ENCODE data around the gene ADCK1. TPM values are rescaled to one million over a fixed set of nuclear protein-coding genes. Genes with fewer than 3 reads are reported as not detected.

ADCK1 gene
- total and polyA plus RNA-seq, 2 experiments from 2014 or later = 8.2 to 16.4 TPM

DNA sequence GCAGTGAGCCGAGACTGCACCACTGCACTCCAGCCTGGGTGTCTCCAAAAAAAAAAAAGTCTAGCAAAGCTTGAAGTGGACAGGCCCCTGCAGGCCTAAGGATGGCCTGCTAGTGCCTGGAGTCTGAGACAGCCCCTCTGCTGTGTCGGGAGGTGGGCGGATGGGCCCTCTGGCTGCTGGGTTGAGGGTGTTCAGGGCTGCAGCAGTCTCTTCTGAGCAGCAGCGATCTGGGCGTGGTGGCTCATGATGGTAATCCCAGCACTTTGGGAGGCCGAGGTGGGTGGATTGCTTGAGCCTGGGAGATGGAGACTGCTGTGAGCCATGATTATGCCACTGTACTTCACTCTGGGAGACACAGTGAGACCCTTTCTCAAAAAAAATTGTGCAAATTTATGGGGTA lies 57.0 kb downstream of the ADCK1 start:
- H3K9me2 ChIP-seq (replicated peaks; ENCODE audit: insufficient read depth) = no peaks in the 10 kb centered on the region
- no peaks in the 10 kb centered on the region for H3K27me3 ChIP-seq
- TF ChIP-seq, protein P1, sequence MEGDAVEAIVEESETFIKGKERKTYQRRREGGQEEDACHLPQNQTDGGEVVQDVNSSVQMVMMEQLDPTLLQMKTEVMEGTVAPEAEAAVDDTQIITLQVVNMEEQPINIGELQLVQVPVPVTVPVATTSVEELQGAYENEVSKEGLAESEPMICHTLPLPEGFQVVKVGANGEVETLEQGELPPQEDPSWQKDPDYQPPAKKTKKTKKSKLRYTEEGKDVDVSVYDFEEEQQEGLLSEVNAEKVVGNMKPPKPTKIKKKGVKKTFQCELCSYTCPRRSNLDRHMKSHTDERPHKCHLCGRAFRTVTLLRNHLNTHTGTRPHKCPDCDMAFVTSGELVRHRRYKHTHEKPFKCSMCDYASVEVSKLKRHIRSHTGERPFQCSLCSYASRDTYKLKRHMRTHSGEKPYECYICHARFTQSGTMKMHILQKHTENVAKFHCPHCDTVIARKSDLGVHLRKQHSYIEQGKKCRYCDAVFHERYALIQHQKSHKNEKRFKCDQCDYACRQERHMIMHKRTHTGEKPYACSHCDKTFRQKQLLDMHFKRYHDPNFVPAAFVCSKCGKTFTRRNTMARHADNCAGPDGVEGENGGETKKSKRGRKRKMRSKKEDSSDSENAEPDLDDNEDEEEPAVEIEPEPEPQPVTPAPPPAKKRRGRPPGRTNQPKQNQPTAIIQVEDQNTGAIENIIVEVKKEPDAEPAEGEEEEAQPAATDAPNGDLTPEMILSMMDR (IDR thresholded peaks at IDR 0.05; ENCODE audit: poor library complexity) = no peak
- TF ChIP-seq EZH2 (IDR thresholded peaks at IDR 0.05; ENCODE audit: borderline replicate concordance) (no peak), EZH2phosphoT487 (IDR thresholded peaks at IDR 0.05; ENCODE audit: low read depth, severe bottlenecking, unreplicated experiment) (no peak)
- no peak overlapping the region for H3K4me3 ChIP-seq
- H3K27ac ChIP-seq = no peak overlapping the region
- 91% methylated on average over 6 of the region's 6 CpGs for WGBS (ENCODE audit: low lambda C conversion rate, missing lambda C conversion rate)
- DNase-seq (ENCODE audit: low spot score) = no peak
- no peaks in the 10 kb centered on the region for H3K36me3 ChIP-seq (replicated peaks; ENCODE audit: insufficient read depth, low read depth)
- H3K4me1 ChIP-seq (ENCODE audit: insufficient read depth) = no peaks in the 10 kb centered on the region
- H2AFZ ChIP-seq = no peak overlapping the region
- no peaks in the 10 kb centered on the region for H3K79me2 ChIP-seq
- H4K20me1 ChIP-seq (ENCODE audit: insufficient read depth, poor library complexity, severe bottlenecking) = no peaks in the 10 kb centered on the region
- H3K9me3 ChIP-seq (ENCODE audit: low read depth) = no peaks in the 10 kb centered on the region
- no peak overlapping the region for H3K4me2 ChIP-seq

DNA sequence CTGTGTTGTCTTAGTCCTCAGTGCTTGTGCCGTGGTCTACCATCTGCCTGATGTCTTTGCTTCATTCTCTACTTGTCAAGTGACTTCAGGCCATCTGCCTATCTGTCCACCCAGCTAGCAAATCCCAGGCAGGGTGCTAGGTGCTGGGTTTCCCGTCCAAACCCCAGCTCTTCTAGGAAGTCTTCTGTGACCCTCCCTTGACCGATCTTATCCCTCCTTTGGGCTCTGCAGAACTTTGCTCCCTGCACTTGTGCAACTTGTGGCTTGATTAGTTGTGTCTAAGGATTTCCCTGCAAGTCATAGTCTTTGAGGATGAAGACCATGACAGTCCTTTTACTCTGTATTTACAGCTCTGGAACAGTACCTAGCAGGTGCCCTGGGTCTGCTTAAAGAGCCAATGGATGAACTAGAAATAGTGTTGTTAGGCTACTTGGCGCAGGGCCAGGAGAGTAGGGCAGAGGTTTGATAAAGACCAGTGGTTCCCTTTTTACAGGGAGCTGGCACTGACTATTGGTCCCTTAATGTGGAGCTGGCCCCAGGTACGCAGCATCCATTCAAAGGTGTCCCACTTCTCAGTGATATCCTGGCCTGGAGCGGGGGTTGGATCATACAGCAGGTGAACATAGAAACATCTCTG lies 60.1 kb downstream of the ADCK1 start:
- Histone ChIP-seq H3K4me2 (no peak overlapping the region), H3K27me3 (no peaks in the 10 kb centered on the region), H3K27ac (no peak overlapping the region), H3K9me2 (replicated peaks; ENCODE audit: insufficient read depth) (no peaks in the 10 kb centered on the region), H3K4me3 (no peak overlapping the region), H3K79me2 (no peaks in the 10 kb centered on the region), H4K20me1 (ENCODE audit: insufficient read depth, poor library complexity, severe bottlenecking) (no peaks in the 10 kb centered on the region), H3K36me3 (replicated peaks; ENCODE audit: insufficient read depth, low read depth) (no peaks in the 10 kb centered on the region), H3K9me3 (ENCODE audit: low read depth) (no peaks in the 10 kb centered on the region), H2AFZ (no peak overlapping the region), H3K4me1 (ENCODE audit: insufficient read depth) (no peaks in the 10 kb centered on the region)
- no peak for TF ChIP-seq EZH2 (IDR thresholded peaks at IDR 0.05; ENCODE audit: borderline replicate concordance)
- no peak for TF ChIP-seq EZH2phosphoT487 (IDR thresholded peaks at IDR 0.05; ENCODE audit: low read depth, severe bottlenecking, unreplicated experiment)
- TF ChIP-seq, protein P1 (IDR thresholded peaks at IDR 0.05; ENCODE audit: poor library complexity) = no peak
- DNase-seq (ENCODE audit: low spot score) = no peak
- 93% methylated on average over 6 of the region's 6 CpGs for WGBS (ENCODE audit: low lambda C conversion rate, missing lambda C conversion rate)

DNA sequence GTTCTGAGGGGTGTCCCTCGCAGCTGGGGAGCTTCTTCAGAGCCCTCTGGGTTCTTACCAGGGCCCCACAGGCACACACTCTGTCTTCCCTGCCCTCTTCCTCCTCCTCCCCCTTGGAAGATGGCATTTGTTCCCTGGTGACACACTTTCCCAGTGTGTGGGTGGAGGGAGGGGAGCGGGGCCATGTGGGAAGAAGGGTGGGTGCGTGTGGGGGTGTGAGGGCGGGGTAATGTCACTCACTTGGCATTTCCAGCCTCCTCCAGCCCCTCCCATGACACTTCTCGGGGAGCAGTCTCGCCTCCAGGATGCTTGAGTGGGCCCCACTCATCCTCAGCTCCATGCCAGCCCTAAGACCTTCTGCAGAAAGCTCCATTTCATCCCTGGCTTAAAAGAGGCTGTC lies 61.3 kb downstream of the ADCK1 start:
- no peaks in the 10 kb centered on the region for H3K27me3 ChIP-seq
- DNase-seq (ENCODE audit: low spot score) = no peak
- H4K20me1 ChIP-seq (ENCODE audit: insufficient read depth, poor library complexity, severe bottlenecking) = no peaks in the 10 kb centered on the region
- 86% methylated on average over 6 of the region's 6 CpGs for WGBS (ENCODE audit: low lambda C conversion rate, missing lambda C conversion rate)
- no peaks in the 10 kb centered on the region for H3K79me2 ChIP-seq
- TF ChIP-seq EZH2 (IDR thresholded peaks at IDR 0.05; ENCODE audit: borderline replicate concordance) (no peak), EZH2phosphoT487 (IDR thresholded peaks at IDR 0.05; ENCODE audit: low read depth, severe bottlenecking, unreplicated experiment) (no peak)
- TF ChIP-seq, protein P1 (IDR thresholded peaks at IDR 0.05; ENCODE audit: poor library complexity) = no peak
- H3K9me2 ChIP-seq (replicated peaks; ENCODE audit: insufficient read depth) = no peaks in the 10 kb centered on the region
- no peak overlapping the region for H3K27ac ChIP-seq
- H2AFZ ChIP-seq = no peak overlapping the region
- H3K4me3 ChIP-seq = no peak overlapping the region
- no peaks in the 10 kb centered on the region for H3K9me3 ChIP-seq (ENCODE audit: low read depth)
- no peaks in the 10 kb centered on the region for H3K4me1 ChIP-seq (ENCODE audit: insufficient read depth)
- H3K36me3 ChIP-seq (replicated peaks; ENCODE audit: insufficient read depth, low read depth) = no peaks in the 10 kb centered on the region
- no peak overlapping the region for H3K4me2 ChIP-seq
